Measurements from ENCODE around the gene PACSIN2. TPM values are rescaled to one million over a fixed set of nuclear protein-coding genes. Genes with fewer than 3 reads are reported as not detected.
A peak's percentile ranks its signal among the peaks of the same experiment; 100 is the strongest.

The PACSIN2 gene
- total RNA-seq, 1 experiment from 2014 or later, result 8.3 TPM

DNA sequence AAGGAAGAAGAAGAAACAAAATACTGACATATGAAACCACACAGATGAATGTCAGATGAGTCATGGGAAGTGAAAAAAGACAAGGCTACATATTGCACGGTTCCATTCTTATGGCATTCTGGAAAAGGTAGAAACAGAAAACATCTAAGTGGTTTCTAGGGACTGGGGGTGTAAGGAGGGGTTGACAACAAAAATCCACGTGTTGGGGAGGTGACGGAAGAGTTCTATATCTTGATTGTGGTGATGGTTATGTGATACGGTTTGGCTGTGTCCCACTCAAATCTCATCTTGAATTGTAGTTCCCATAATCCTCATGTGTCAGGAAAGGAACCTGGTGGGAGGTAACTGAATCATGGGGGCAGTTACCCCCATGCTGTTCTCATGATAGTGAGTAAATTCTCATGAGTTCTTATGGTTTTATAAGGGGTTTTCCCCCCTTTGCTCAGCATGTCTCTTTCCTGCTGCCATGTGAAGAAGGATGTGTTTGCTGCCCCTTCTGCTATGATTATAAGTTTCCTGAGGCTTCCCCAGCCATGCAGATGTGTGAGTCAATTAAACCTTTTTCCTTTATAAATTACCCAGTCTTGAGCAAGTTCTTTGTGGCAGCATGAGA lies 151.5 kb downstream of the PACSIN2 start:
- DNase-seq, result no peak
- H3K27ac ChIP-seq (ENCODE audit: low read length), result no peak overlapping the region

DNA sequence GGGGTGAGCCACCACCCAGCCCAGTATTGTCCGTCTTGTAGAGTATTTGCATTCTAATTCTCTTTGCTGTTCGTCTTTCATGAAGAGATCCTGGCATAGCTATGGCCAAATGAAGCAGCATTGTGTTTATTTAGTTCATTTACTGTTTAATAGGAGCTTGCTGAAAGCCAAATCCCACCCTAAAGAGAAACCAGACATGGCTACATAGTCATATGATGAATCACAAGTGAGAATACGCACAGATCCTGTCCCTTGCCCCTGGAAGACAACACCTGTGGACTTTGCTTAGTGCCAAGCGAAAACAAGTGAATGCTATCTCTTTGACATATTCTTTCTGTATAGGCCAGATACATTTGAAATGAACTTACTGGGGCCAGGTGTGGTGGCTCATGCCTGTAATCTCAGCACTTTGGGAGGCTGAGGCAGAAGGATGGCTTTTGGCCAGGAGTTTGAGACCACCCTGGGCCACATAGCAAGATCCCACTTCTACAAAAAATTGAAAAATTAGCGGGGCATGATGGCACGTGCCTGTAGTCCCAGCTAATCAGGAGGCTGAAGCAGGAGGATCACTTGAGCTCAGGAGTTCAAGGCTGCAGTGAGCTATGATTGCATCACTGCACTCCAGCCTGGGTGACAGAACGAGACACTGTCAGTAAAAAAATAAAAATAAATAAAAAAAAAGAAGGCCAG lies 152.8 kb downstream of the PACSIN2 start:
- Histone ChIP-seq H3K9ac (ENCODE audit: low read length) (no peak overlapping the region), H3K27ac (ENCODE audit: low read length) (no peak overlapping the region), H3K9me3 (ENCODE audit: low read length) (no peaks in the 10 kb centered on the region), H2AFZ (ENCODE audit: low read length) (no peak overlapping the region), H3K79me2 (ENCODE audit: low read length) (no peaks in the 10 kb centered on the region), H3K36me3 (ENCODE audit: insufficient read depth, low read length) (no peaks in the 10 kb centered on the region), H3K4me3 (ENCODE audit: low read length) (no peak overlapping the region), H4K20me1 (ENCODE audit: insufficient read depth, low read depth, low read length) (no peaks in the 10 kb centered on the region), H3K4me2 (ENCODE audit: low read depth, low read length, poor library complexity, severe bottlenecking) (no peak overlapping the region), H3K4me1 (ENCODE audit: low read length) (no peaks in the 10 kb centered on the region), H3K27me3 (ENCODE audit: low read length) (no peaks in the 10 kb centered on the region), H3K9me2 (replicated peaks; ENCODE audit: insufficient read depth, low read length) (no peaks in the 10 kb centered on the region)
- no peak for DNase-seq

More for the DNA sequence above, 151.5 kb downstream of the PACSIN2 start:
- H3K4me1 ChIP-seq (ENCODE audit: low read length), result no peaks in the 10 kb centered on the region
- no peak overlapping the region for H3K9ac ChIP-seq (ENCODE audit: low read length)
- no peak overlapping the region for H3K4me3 ChIP-seq (ENCODE audit: low read length)
- H3K79me2 ChIP-seq (ENCODE audit: low read length), result no peaks in the 10 kb centered on the region
- no peaks in the 10 kb centered on the region for H3K9me3 ChIP-seq (ENCODE audit: low read length)
- no peak overlapping the region for H3K4me2 ChIP-seq (ENCODE audit: low read depth, low read length, poor library complexity, severe bottlenecking)
- no peak overlapping the region for H2AFZ ChIP-seq (ENCODE audit: low read length)
- no peaks in the 10 kb centered on the region for H4K20me1 ChIP-seq (ENCODE audit: insufficient read depth, low read depth, low read length)
- no peaks in the 10 kb centered on the region for H3K27me3 ChIP-seq (ENCODE audit: low read length)
- no peaks in the 10 kb centered on the region for H3K36me3 ChIP-seq (ENCODE audit: insufficient read depth, low read length)
- no peaks in the 10 kb centered on the region for H3K9me2 ChIP-seq (replicated peaks; ENCODE audit: insufficient read depth, low read length)

DNA sequence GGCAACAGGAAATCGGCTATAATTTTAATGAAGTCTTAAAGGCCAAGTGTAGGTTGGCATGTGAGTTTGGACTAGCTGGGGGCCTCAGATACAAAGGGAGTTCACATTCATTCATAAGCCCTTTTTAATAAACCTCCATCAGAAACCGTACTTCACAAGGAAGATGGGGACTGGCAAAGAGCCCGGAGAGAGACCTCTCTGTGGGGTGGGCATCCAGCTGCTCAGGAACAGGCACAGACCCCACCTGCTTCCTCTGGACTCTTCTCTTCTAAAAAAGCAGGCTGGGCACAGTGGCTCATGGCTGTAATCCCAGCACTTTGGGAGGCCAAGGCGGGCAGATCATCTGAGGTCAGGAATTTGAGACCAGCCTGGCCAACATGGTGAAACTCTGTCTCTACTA lies 154.0 kb downstream of the PACSIN2 start:
- Histone ChIP-seq H3K4me2 (ENCODE audit: low read depth, low read length, poor library complexity, severe bottlenecking) (no peak overlapping the region), H3K4me1 (ENCODE audit: low read length) (peaks cover 5% of the 10 kb centered on the region), H2AFZ (ENCODE audit: low read length) (no peak overlapping the region), H3K9ac (ENCODE audit: low read length) (no peak overlapping the region), H3K79me2 (ENCODE audit: low read length) (no peaks in the 10 kb centered on the region), H3K9me3 (ENCODE audit: low read length) (no peaks in the 10 kb centered on the region), H3K9me2 (replicated peaks; ENCODE audit: insufficient read depth, low read length) (no peaks in the 10 kb centered on the region), H3K4me3 (ENCODE audit: low read length) (no peak overlapping the region), H3K36me3 (ENCODE audit: insufficient read depth, low read length) (no peaks in the 10 kb centered on the region), H3K27me3 (ENCODE audit: low read length) (no peaks in the 10 kb centered on the region), H3K27ac (ENCODE audit: low read length) (no peak overlapping the region), H4K20me1 (ENCODE audit: insufficient read depth, low read depth, low read length) (no peaks in the 10 kb centered on the region)
- no peak for DNase-seq

DNA sequence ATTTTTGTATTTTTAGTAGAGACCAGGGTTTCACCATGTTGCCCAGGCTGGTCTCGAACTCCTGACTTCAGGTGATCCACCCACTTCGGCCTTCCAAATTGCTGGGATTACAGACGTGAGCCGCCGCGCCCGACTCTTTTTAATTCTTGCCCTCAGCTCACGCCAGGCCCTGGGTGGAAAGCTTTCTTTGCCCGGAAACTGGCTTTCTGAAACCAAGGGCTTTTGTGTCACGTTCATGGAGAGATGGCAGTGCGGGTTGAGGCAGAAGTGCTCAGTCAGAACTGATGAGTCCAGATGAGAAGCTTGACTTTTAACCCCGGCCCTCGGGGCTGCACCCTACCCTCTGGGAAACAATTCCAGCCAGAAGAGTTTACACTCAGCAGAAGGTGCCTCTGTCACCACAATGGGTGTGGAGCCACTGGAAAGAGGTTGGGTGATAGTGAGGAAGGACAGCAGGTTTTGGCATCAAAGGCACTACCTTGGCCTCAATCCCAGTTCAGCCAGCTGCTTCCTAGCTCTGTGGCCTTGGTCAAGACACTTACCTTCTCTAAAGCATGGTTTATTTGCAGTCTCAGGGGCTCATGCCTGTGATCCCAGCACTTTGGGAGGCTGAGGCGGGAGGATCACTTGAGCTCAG lies 157.0 kb downstream of the PACSIN2 start:
- Histone ChIP-seq H3K36me3 (ENCODE audit: insufficient read depth, low read length) (no peaks in the 10 kb centered on the region), H2AFZ (ENCODE audit: low read length) (no peak overlapping the region), H3K9ac (ENCODE audit: low read length) (no peak overlapping the region), H3K27ac (ENCODE audit: low read length) (no peak overlapping the region), H3K27me3 (ENCODE audit: low read length) (no peaks in the 10 kb centered on the region), H3K79me2 (ENCODE audit: low read length) (no peaks in the 10 kb centered on the region), H3K4me1 (ENCODE audit: low read length) (peaks cover 8% of the 10 kb centered on the region), H3K9me2 (replicated peaks; ENCODE audit: insufficient read depth, low read length) (no peaks in the 10 kb centered on the region), H3K4me3 (ENCODE audit: low read length) (no peak overlapping the region), H3K4me2 (ENCODE audit: low read depth, low read length, poor library complexity, severe bottlenecking) (no peak overlapping the region), H3K9me3 (ENCODE audit: low read length) (no peaks in the 10 kb centered on the region), H4K20me1 (ENCODE audit: insufficient read depth, low read depth, low read length) (0 out of 2 replicates have a peak, but pooled peaks cover 5% of the 10 kb centered on the region)
- DNase-seq, result no peak

GRCh38 chr22:42856865-42857704 lies 157.9 kb downstream of the PACSIN2 start, which contains the start of gene ARFGAP3:
Gene ARFGAP3, minus strand, starts transcription at chr22:42857273. Its CDS starts 91 bp downstream, at chr22:42857182.
- no peak within 1 kb of the TSS for H3K27ac ChIP-seq (ENCODE audit: low read length)
- no peaks in the 10 kb centered on the region for H3K36me3 ChIP-seq (ENCODE audit: insufficient read depth, low read length)
- peaks cover 8% of the 10 kb centered on the region for H3K4me1 ChIP-seq (ENCODE audit: low read length)
- no peaks in the 10 kb centered on the region for H3K9me2 ChIP-seq (replicated peaks; ENCODE audit: insufficient read depth, low read length)
- peak within 1 kb of the TSS; percentile 91 for H3K4me3 ChIP-seq (ENCODE audit: low read length)
- DNase-seq, result peak; percentile 97
- H3K9me3 ChIP-seq (ENCODE audit: low read length), result no peaks in the 10 kb centered on the region
- peak within 1 kb of the TSS; percentile 89; the same call in 1 of the 2 replicates for H2AFZ ChIP-seq (ENCODE audit: low read length)
- 0 out of 2 replicates have a peak, but pooled peaks cover 5% of the 10 kb centered on the region for H4K20me1 ChIP-seq (ENCODE audit: insufficient read depth, low read depth, low read length)
- H3K79me2 ChIP-seq (ENCODE audit: low read length), result no peaks in the 10 kb centered on the region
- H3K9ac ChIP-seq (ENCODE audit: low read length), result peak within 1 kb of the TSS; percentile 81
- peak within 1 kb of the TSS; percentile 98 for H3K4me2 ChIP-seq (ENCODE audit: low read depth, low read length, poor library complexity, severe bottlenecking)
- H3K27me3 ChIP-seq (ENCODE audit: low read length), result no peaks in the 10 kb centered on the region

- H3K4me1 ChIP-seq (ENCODE audit: low read length), result peaks cover 8% of the 10 kb centered on the region
- peak overlapping the region; percentile 78; the same call in 1 of the 2 replicates for H2AFZ ChIP-seq (ENCODE audit: low read length)
- H3K79me2 ChIP-seq (ENCODE audit: low read length), result no peaks in the 10 kb centered on the region
- peak overlapping the region; percentile 81 for H3K9ac ChIP-seq (ENCODE audit: low read length)
- peak overlapping the region; percentile 91 for H3K4me3 ChIP-seq (ENCODE audit: low read length)
- no peaks in the 10 kb centered on the region for H3K27me3 ChIP-seq (ENCODE audit: low read length)
- H3K27ac ChIP-seq (ENCODE audit: low read length), result no peak overlapping the region
- H3K9me3 ChIP-seq (ENCODE audit: low read length), result no peaks in the 10 kb centered on the region
- 0 out of 2 replicates have a peak, but pooled peaks cover 6% of the 10 kb centered on the region for H4K20me1 ChIP-seq (ENCODE audit: insufficient read depth, low read depth, low read length)
- DNase-seq, result peak; percentile 59
- H3K36me3 ChIP-seq (ENCODE audit: insufficient read depth, low read length), result no peaks in the 10 kb centered on the region
- H3K4me2 ChIP-seq (ENCODE audit: low read depth, low read length, poor library complexity, severe bottlenecking), result peak overlapping the region; percentile 98
- no peaks in the 10 kb centered on the region for H3K9me2 ChIP-seq (replicated peaks; ENCODE audit: insufficient read depth, low read length)
These were observed 158.6 kb downstream of the PACSIN2 start for GRCh38 chr22:42856179-42856864.

DNA sequence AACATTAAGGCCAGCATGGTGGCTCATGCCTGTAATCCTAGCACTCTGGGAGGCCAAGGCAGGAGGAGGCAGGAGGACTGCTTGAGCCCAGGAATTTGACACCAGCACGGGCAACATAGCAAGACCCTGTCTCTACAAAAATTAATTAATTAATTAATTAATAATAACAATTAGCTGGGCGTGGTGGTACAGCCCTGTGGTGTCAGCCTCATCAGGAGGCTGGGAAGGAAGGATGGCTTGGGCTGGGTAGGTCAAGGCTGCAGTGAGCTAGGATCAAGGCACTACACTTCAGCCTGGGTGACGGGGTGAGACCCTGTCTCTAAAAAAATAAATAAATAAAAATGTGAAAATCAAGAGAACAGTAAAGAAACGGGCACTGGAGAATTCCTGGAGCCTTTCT lies 159.2 kb downstream of the PACSIN2 start:
- H2AFZ ChIP-seq (ENCODE audit: low read length), result no peak overlapping the region
- peak overlapping the region; percentile 81 for H3K9ac ChIP-seq (ENCODE audit: low read length)
- H3K4me2 ChIP-seq (ENCODE audit: low read depth, low read length, poor library complexity, severe bottlenecking), result peak overlapping the region; percentile 98
- H3K79me2 ChIP-seq (ENCODE audit: low read length), result no peaks in the 10 kb centered on the region
- H3K4me3 ChIP-seq (ENCODE audit: low read length), result peak overlapping the region; percentile 91
- H4K20me1 ChIP-seq (ENCODE audit: insufficient read depth, low read depth, low read length), result 0 out of 2 replicates have a peak, but pooled peaks cover 8% of the 10 kb centered on the region
- H3K9me2 ChIP-seq (replicated peaks; ENCODE audit: insufficient read depth, low read length), result no peaks in the 10 kb centered on the region
- no peaks in the 10 kb centered on the region for H3K27me3 ChIP-seq (ENCODE audit: low read length)
- no peaks in the 10 kb centered on the region for H3K36me3 ChIP-seq (ENCODE audit: insufficient read depth, low read length)
- H3K27ac ChIP-seq (ENCODE audit: low read length), result no peak overlapping the region
- DNase-seq, result no peak
- peaks cover 8% of the 10 kb centered on the region for H3K4me1 ChIP-seq (ENCODE audit: low read length)
- no peaks in the 10 kb centered on the region for H3K9me3 ChIP-seq (ENCODE audit: low read length)

Measured in Karpas-422 (cell line).